HG03064 (cell line): ENCODE measurements around the gene ESPNL.

ENCODE experiments used
- ATAC-seq: cut with Tn5 transposase; IDR thresholded peaks from one replicate; pipeline ENCODE4 v1.9.1; 2021; ENCODE audit warnings: low read depth; ENCODE audit not compliant: unreplicated experiment

The ESPNL gene

GRCh38 chr2:238139196-238140039, 39.3 kb downstream of the ESPNL start:
- no peak for ATAC-seq

GRCh38 chr2:238140040-238140439, 39.9 kb downstream of the ESPNL start:
- no peak for ATAC-seq

DNA sequence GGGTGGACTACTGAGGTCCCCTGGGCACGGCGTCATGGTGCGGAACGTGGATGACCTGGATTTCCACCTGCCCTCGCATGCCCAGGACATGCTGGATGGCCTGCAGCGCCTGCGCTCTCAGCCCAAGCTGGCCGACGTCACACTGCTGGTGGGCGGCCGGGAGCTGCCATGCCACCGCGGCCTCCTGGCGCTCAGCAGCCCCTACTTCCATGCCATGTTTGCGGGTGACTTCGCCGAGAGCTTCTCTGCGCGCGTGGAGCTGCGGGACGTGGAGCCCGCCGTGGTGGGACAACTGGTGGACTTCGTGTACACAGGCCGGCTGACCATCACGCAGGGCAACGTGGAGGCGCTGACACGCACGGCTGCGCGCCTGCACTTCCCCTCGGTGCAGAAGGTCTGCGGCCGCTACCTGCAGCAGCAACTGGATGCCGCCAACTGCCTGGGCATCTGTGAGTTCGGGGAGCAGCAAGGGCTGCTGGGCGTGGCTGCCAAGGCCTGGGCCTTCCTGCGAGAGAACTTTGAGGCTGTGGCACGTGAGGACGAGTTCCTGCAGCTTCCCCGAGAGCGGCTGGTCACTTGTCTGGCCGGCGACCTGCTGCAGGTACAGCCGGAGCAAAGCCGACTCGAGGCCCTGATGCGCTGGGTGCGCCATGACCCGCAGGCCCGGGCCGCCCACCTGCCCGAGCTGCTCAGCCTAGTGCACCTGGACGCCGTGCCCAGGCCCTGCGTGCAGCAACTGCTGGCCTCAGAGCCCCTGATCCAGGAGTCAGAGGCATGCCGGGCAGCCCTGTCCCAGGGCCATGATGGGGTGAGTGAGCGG, 40.8 kb downstream of the ESPNL start:
- ATAC-seq = no peak

DNA sequence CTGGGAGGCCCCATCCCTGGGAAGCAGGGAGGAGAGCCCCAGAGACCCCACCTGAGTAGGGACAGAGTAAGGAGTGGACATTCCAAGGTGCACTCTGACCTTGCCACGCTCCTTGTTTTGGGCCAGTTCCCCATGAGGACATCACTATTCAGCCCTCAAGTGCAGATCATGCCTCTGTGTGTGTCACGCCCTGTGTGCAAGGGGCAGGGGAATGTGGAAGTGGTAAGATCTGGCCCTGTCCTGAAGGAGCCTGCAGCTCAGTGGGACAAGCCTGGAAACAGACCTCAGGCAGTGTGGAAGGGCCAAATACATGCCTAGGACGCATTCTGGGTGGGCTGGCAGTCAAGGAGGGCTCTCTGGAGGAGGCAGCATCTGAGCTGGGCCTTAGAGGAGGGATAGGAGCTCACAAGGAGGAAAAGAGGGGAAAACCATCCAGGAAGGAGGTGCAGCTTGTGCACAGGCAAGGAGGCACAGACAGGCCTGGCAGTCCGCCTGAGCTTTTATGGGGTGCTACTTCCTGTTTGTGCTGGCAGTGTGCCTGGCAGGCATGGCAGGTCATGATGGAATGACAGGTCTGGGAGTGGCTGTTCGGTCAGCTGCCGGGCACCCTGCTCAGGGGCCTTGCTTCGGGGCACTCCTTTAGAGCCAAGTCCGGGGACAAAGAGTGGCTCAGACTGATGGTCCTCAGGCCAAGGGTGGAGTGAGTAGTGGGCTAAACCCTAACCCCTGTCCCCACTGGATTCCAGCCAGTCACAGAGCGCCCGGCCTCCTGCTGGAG, 41.6 kb downstream of the ESPNL start:
- no peak for ATAC-seq

- ATAC-seq = no peak
These were observed 42.5 kb downstream of the ESPNL start for GRCh38 chr2:238142382-238143205.

DNA sequence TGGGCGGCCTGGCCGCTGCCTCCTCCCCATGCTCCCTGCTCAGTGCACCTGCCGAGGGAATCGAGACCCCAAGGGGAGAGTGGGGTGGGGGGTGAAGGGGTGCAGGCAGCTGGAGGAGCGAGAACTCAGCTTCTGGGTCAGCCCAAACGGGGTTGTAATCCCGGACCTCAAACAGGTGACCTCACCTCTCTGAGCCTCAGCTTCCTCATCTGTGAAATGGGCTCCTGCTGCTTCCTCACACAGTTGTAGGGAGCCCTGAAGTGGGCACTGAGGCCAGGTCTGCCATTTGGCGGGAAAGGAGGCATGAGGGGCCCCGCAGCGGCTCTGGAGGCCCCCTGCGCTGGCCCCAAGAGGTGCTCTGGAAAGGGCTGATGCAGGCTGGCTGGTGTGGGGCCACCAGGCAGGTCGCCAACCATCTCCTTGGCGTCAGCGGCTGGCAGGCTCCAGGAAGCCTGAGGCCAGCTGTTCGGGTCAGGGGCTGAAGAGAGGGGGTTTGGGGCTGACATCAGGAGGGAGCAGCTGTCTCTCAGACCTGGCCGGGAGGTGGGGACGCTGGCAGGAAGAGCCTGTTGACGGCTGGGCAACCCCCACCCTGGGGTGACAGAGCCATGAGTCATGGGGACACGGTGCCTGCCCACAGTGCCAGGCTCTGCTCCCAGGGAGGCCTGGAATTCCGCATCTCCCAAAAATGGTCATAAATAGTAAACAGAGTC, 43.3 kb downstream of the ESPNL start:
- ATAC-seq = no peak

GRCh38 chr2:238144262-238144661, 44.1 kb downstream of the ESPNL start:
- no peak for ATAC-seq

DNA sequence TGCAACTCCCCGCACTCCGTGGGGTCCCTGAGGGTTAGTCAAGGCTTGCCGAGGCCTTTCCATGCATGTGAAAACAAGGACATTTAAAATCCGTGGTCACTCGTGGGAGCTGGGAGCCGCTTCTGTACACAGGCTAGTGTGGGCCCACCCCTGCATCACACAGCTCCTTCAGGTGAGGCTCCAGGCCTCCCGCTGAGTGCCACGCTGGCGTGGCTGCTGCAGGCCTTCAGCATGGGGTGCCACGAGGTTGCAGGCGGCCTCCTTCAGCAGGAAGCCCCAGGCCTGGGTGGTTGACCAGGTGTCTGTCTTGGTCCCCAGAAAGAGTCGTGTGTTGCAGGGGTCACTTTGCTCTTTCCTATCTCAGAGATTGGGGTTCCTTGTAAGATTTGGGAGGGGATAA, 44.9 kb downstream of the ESPNL start:
- ATAC-seq = no peak

GRCh38 chr2:238145851-238146250, 45.7 kb downstream of the ESPNL start:
- ATAC-seq = no peak

DNA sequence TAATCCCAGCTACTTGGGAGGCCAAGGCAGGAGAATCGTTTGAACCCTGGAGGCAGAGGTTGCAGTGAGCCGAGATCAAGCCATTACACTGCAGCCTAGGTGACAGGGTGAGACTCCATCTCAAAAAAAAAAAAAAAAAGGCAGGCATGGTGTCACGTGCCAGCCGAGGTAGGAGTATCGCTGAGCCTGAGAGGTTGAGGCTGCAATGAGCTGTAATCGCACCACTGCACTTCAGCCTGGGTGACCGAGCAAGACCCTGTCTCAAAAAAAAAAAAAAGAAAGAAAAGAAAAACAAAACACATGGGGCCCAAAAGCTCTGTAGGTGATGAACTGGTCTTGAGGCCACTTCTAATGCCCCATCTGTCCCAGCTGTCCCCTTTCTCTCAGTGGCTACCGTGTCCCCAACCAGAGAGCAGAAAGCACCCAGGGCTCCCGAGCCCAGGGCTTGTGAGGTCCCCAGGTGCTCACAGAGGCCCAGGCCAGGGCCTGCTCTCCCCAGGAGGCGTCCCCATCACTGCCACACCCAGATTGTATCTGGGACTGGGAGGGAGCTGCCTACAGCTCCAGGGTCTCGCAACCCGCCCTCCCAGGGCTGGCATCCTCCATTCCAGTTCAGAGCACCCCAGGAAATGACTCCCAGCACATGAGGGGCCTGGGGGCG, 46.9 kb downstream of the ESPNL start:
- no peak for ATAC-seq

- no peak for ATAC-seq
These were observed 48.8 kb downstream of the ESPNL start for GRCh38 chr2:238148981-238149380.

DNA sequence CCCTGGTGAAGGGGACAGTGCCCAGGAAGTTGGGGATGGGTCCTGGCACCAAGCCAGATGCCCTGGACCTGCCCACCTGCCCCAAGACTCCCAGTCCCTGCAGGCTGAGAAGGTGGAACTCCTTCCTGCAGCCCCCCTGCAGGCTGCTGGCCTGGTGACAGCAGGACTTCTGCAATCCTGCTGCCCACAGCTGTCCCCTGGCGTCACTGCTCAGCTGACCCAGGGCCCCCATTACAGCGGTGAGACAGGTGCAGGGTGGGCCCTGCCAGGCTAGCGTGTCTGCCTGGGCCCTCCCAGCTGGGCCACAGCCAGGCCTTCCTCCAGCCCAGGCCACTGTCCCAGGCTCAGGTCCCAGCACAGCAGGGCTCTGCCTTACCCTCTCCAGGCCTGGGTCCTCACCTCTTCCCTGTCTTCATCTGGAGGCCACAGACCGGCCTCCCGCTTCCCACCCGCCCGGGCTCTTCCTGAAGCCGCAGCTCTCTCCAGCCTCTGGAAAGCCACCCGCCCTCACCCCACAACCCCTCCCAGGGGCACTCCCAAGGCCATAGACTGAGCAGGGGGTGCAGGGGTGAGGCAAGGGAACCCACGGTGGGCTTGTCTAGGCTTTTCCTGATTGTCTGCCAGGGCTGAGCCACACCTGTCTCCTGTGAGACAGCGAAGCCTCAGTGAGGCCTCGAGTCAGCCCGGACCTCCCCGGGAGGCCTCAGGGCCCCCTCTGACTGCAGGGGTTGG, 49.9 kb downstream of the ESPNL start:
- no peak for ATAC-seq

DNA sequence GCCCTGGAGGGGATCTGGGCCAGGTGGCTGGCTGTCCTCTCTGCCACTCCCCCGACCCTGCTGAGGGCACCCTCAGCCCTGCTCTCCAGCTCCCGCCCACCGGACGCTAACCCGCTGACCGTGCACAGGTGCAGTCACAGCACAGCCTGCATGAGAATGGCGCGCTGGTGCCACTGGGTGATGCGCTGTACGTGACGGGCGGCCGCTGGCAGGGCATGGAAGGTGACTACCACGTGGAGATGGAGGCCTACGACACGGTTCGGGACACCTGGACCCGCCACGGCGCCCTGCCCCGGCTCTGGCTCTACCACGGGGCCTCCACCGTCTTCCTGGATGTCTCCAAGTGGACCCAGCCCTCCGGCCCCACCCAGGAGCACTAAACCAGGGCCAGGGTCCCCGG, 50.5 kb downstream of the ESPNL start:
- no peak for ATAC-seq

DNA sequence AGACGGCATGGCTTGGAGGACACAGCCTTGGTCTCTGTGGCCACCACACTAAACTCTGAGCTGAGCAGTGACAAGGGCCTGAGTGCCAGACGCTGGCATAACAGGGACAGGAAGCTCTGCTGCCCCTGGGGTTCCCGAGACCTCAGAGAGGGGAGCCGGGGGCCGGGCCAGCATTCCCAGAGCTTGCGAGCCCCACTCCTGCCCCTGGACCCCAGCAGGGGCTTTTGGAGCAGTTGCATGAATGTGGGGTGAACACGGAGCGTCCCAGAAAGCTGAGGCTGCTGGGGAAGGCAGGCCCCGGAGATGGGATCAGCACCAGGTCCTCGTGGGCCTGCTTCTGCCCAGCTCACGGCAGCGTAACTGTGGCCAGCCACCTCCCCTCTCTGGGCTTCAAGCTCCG, 51.1 kb downstream of the ESPNL start:
- ATAC-seq = no peak

DNA sequence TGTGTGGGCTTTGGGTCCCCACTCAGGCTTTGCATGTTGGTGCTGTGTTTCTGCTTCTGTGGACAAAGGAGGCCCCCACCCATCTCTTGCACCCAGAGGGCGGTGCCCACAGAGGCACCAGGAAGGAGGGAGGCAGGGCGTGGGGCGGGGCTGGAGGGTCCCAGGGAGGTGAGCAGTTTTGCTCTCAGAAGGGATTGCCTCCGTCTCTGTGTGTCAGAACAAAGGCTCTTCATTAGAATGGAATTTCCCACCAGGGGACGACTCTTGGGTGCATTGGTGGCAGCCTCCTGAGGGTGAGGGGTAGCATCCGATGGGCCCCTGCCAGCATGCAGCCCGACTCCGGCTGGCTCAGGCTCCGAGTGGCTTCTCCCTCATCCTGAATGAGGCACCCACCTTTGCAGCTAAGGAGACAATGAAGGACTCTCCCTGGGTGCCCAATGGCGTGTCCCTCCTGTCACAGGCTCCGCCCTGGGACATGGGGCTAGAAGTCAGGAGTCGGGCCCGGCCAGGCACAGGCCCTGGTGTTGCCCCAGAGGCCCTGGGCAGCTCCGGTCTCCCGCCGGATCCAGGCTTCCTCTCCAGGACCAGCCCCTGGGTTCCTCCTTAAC, 51.6 kb downstream of the ESPNL start:
- ATAC-seq = no peak

DNA sequence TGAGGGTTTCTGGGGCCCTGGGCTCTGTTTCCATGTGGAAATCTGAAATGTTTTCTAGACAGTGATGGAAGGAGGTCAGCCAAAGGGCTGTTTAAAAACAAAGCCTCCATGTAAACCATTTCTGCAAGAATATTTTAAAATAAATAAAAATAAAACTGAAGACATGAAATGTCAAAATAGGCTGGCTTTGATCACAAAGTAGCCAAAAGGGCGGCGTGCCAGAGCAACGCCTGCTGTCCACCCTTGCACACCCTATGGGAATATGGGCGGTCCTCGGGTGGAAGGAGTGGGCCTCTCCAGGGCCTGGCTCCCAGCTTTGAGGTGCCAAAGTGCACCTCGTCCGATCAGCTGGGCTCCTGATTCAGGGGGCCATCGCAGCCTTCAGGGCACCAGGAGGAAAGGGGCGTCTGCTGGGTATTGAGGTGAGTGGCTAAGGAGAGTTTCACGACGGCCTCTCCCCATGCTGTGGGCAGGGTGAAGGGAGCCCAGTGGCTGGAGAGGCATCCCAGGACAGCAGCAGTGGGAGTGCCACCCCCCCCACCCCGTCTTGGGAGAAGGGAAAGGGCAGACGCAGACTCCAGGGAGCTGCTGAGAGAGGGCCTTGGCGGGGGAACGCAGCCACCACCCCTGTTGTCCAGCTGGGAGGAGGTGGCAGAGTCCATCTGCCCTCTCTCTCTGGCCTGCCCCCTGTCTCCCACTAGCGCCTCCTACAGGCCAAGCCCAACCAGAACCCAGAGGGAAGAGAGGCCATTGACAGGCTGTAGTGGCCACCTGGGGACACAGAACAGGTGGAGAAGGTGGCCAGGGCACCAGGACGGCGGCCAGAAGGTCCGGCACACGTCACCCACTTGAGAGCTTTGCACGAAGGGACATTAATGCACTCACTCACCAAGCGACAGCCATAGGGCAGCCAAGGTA, 52.9 kb downstream of the ESPNL start:
- ATAC-seq = no peak

- no peak for ATAC-seq
These were observed 54.4 kb downstream of the ESPNL start for GRCh38 chr2:238154570-238154969.
